Activated B cell treated with CpG ODN at 0.5 μM for 24 hours (primary cell): ENCODE measurements around the gene RNF169. TPM values are rescaled to one million over a fixed set of nuclear protein-coding genes. Genes with fewer than 3 reads are reported as not detected.

Experiments
- ATAC-seq: fragments of 200-7000 bp; cut with Tn5 transposase; one replicate; pipeline ENCODE4 v1.10.0; 2021; ENCODE audit warnings: low read depth, mild to moderate bottlenecking, moderate library complexity
- CTCF ChIA-PET: fragments of 350-600 bp; sonication (Branson Sonifier 250); formaldehyde crosslinking; loops from one replicate; lab custom pipeline; 2021; ENCODE audit warnings: antibody characterized with exemption; lab: Charles Lee
- POLR2A ChIA-PET: fragments of 350-600 bp; sonication (Branson Sonifier 250); formaldehyde crosslinking; loops from one replicate; lab custom pipeline; 2021; ENCODE audit warnings: antibody characterized with exemption; lab: Charles Lee
- DNase-seq: peaks from one replicate; pipeline ENCODE4 v3.0.0; 2022
- H3K27ac Mint-ChIP-seq: one replicate; pipeline ENCODE4 v1.8.0; 2020; ENCODE audit warnings: mixed read lengths
- H3K27me3 Mint-ChIP-seq: one replicate; pipeline ENCODE4 v1.8.0; 2021; ENCODE audit warnings: mixed read lengths
- H3K36me3 Mint-ChIP-seq: one replicate; pipeline ENCODE4 v1.8.0; 2021; ENCODE audit warnings: low read depth, mixed read lengths
- H3K4me1 Mint-ChIP-seq: one replicate; pipeline ENCODE4 v1.8.0; 2021; ENCODE audit warnings: mixed read lengths
- H3K4me3 Mint-ChIP-seq: one replicate; pipeline ENCODE4 v1.8.0; 2020; ENCODE audit warnings: mild to moderate bottlenecking, mixed read lengths
- H3K9me3 Mint-ChIP-seq: one replicate; pipeline ENCODE4 v1.8.0; 2020; ENCODE audit warnings: mixed read lengths
- intact Hi-C: fragments of 100-400 bp; cut with micrococcal nuclease; formaldehyde crosslinking; loops from one replicate; pipeline ENCODE4 v1.15.1; 2024
- total RNA-seq: library from RNA; stranded (reverse); gene quantifications from 2 replicates; pipeline ENCODE4 v1.2.3, GENCODE V29; 2022
- TF ChIP-seq, protein P1 (sequence below): fragments of 200-600 bp; IDR thresholded peaks from one replicate; pipeline ENCODE4 v1.8.0; 2022; ENCODE audit warnings: antibody characterized with exemption, mild to moderate bottlenecking

RNF169 gene
- total RNA-seq, 1 donor from 2014 or later = 22.2 TPM

DNA sequence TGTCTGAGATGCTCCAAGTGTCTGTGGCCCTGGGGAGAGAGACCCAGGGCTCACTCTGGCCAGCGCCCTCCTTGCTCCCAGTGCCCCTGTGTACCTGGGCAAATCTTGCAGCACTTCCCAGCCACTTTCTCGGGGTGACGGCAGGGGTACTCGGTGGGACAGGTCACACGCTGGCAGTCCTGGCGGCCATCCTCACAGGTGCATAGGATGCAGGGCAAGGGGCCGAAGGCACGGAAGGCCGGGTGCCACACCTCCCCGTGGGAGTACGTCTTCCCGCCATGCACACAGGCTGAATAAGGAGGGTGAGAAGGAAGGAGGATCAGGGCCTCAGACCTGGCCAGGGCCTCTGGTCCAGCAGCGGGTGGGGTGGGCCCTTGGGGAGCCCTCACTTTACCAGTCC lies 45.4 kb upstream of the RNF169 start:
- no peak overlapping the region for H3K4me3 Mint-ChIP-seq
- intact Hi-C loops = no loop called here
- peaks cover 3% of the 10 kb centered on the region for H3K27me3 Mint-ChIP-seq
- ChIA-PET POLR2A (no interaction called here), CTCF (interaction anchor here (0.7 to 2.9 kb wide), 6 partner anchors 9 to 37 kb away, joined by 3 to 25 read pairs (median 4); no protein-coding TSS in a partner anchor)
- no peak overlapping the region for H3K27ac Mint-ChIP-seq
- DNase-seq = no peak
- TF ChIP-seq, protein P1, sequence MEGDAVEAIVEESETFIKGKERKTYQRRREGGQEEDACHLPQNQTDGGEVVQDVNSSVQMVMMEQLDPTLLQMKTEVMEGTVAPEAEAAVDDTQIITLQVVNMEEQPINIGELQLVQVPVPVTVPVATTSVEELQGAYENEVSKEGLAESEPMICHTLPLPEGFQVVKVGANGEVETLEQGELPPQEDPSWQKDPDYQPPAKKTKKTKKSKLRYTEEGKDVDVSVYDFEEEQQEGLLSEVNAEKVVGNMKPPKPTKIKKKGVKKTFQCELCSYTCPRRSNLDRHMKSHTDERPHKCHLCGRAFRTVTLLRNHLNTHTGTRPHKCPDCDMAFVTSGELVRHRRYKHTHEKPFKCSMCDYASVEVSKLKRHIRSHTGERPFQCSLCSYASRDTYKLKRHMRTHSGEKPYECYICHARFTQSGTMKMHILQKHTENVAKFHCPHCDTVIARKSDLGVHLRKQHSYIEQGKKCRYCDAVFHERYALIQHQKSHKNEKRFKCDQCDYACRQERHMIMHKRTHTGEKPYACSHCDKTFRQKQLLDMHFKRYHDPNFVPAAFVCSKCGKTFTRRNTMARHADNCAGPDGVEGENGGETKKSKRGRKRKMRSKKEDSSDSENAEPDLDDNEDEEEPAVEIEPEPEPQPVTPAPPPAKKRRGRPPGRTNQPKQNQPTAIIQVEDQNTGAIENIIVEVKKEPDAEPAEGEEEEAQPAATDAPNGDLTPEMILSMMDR = no peak
- no peaks in the 10 kb centered on the region for H3K4me1 Mint-ChIP-seq
- no peak for ATAC-seq
- no peaks in the 10 kb centered on the region for H3K9me3 Mint-ChIP-seq
- H3K36me3 Mint-ChIP-seq = no peaks in the 10 kb centered on the region

DNA sequence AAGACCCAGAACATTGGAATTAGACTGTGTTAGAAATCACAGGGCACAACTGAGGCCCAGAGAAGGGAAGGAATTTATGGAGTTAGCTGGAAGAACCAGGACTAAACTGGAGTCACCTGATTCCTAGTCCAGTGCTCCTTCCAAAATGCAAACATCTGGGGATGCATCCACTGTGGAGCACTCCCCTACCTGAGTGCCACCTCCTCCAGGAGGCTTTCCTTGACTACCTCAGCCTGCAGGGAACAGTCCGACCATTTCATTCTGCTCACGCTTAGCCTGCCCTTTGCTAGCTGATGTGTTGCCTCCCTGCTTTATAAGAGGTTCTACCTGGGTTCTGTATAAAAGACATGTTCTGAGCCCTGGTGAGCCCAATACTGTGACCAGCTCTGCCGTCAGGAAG lies 41.5 kb upstream of the RNF169 start:
- intact Hi-C loops = no loop called here
- H3K36me3 Mint-ChIP-seq = no peaks in the 10 kb centered on the region
- no peaks in the 10 kb centered on the region for H3K4me1 Mint-ChIP-seq
- ATAC-seq = no peak
- POLR2A ChIA-PET = no interaction called here
- TF ChIP-seq, protein P1 = no peak
- CTCF ChIA-PET = no interaction called here
- DNase-seq = no peak
- no peak overlapping the region for H3K4me3 Mint-ChIP-seq
- no peaks in the 10 kb centered on the region for H3K9me3 Mint-ChIP-seq
- peaks cover 2% of the 10 kb centered on the region for H3K27me3 Mint-ChIP-seq
- H3K27ac Mint-ChIP-seq = no peak overlapping the region

DNA sequence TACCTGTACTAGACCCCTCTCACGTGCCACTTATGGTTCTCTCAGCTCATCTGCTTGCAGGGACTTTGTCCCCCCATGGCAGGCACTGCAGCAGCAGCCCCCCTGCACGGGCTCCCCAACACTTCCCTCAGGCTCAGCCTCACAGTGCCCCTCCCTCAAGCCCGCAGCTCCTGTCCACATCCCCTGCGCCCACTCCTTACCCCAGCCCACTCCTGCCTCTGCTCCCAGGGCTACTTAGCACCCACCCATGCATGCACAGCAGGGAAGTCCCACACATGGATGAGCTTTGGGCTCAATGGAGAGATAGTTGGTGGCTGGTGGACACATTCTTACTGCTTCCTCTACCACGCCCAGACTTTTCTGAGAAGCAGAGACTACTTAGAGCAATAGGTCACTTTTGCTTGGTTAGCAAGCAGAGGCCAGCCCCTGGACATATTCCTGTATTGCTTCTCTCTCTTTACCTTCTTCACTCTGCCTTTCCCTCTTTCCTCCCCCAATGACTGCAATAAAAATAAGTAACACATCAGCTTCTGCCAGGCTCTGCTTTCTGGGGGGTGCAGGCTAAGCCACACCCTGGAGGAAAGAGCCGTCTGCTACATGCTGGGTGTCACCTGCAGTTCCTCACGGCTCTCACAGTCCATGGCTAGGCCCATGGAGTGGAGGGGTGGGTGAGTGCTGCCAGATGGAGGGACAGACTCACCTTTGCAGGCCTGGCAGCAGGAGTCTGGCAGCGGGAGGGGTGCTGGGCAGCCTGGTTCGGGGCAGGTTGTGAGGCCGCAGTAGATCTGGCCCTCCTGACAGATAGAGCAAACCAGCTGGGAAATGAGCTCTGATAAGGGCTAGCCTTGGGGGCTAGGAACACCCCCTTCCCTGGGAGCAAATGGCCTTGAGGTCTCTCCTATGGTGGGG lies 40.8 kb upstream of the RNF169 start:
- POLR2A ChIA-PET = no interaction called here
- Mint-ChIP-seq H3K27ac (no peak overlapping the region), H3K36me3 (no peaks in the 10 kb centered on the region), H3K27me3 (no peaks in the 10 kb centered on the region), H3K4me1 (no peaks in the 10 kb centered on the region), H3K9me3 (no peaks in the 10 kb centered on the region), H3K4me3 (no peak overlapping the region)
- DNase-seq = no peak
- TF ChIP-seq, protein P1 = no peak
- ATAC-seq = no peak
- CTCF ChIA-PET = no interaction called here
- intact Hi-C loops = no loop called here

DNA sequence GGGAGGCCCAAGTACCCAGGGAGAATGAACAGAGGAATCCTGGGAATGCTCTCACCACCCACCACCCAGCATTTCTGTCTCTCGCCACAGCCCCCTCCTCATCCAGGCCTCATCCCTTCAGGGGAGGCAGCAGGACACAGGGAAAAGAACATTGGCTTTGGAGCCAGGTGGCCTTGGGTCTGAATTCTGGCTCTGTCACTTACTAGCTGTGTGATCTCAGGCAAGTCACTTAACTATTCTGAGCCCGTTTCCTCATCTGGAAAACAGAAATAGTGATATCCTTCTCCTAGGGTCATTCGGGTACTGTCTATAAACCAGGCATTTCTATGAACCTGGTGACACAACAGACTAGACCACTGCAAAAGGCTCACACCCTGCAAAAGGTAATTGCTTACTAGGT lies 39.5 kb upstream of the RNF169 start:
- Mint-ChIP-seq H3K36me3 (no peaks in the 10 kb centered on the region), H3K27me3 (peaks cover 1% of the 10 kb centered on the region), H3K4me1 (no peaks in the 10 kb centered on the region), H3K27ac (no peak overlapping the region), H3K4me3 (no peak overlapping the region), H3K9me3 (no peaks in the 10 kb centered on the region)
- TF ChIP-seq, protein P1 = no peak
- CTCF ChIA-PET = no interaction called here
- DNase-seq = no peak
- ATAC-seq = no peak
- POLR2A ChIA-PET = no interaction called here
- intact Hi-C loops = no loop called here

DNA sequence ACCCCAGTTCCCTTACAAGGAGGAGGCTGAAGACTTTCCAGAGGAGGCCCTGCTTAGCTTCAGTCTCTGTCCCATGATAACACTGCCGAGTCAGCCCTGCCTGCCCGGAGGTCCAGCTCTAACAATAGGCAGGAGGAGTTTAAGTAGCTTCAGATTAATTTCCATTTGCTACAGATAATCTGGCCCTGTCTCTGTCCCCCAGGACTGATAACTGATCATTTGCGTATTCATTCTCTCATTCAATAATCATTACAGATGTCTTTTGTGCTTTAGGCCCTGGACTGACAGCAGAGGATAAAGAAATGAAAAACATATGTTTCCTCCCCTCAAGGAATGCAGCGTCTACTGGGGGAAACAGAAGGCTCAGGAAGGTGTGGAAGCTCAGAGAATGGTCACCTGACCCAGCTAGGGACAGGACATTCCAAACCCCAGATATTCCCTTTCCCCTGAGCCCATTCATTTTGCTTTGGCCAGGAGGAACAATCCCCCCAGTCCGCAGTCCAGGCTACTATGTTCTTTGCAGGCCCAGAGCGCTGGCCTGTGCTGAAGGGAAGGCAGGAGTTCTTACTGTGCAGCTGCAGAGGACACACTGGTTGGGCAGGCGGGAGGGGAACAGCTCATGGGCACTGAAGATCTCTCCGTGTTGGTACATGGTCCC lies 38.2 kb upstream of the RNF169 start:
- TF ChIP-seq, protein P1 = no peak
- intact Hi-C loops = no loop called here
- H3K36me3 Mint-ChIP-seq = no peaks in the 10 kb centered on the region
- ChIA-PET CTCF (no interaction called here), POLR2A (no interaction called here)
- peaks cover 3% of the 10 kb centered on the region for H3K27me3 Mint-ChIP-seq
- DNase-seq (no peak), ATAC-seq (no peak)
- H3K4me3 Mint-ChIP-seq = no peak overlapping the region
- no peaks in the 10 kb centered on the region for H3K4me1 Mint-ChIP-seq
- no peak overlapping the region for H3K27ac Mint-ChIP-seq
- no peaks in the 10 kb centered on the region for H3K9me3 Mint-ChIP-seq
